HG02852 (cell line): Measurements from ENCODE around the gene KCNIP3.

Source experiments
- ATAC-seq: cut with Tn5 transposase; IDR thresholded peaks from one replicate; pipeline ENCODE4 v1.9.1; 2021; ENCODE audit warnings: mild to moderate bottlenecking, moderate library complexity; ENCODE audit not compliant: unreplicated experiment

KCNIP3 gene

DNA sequence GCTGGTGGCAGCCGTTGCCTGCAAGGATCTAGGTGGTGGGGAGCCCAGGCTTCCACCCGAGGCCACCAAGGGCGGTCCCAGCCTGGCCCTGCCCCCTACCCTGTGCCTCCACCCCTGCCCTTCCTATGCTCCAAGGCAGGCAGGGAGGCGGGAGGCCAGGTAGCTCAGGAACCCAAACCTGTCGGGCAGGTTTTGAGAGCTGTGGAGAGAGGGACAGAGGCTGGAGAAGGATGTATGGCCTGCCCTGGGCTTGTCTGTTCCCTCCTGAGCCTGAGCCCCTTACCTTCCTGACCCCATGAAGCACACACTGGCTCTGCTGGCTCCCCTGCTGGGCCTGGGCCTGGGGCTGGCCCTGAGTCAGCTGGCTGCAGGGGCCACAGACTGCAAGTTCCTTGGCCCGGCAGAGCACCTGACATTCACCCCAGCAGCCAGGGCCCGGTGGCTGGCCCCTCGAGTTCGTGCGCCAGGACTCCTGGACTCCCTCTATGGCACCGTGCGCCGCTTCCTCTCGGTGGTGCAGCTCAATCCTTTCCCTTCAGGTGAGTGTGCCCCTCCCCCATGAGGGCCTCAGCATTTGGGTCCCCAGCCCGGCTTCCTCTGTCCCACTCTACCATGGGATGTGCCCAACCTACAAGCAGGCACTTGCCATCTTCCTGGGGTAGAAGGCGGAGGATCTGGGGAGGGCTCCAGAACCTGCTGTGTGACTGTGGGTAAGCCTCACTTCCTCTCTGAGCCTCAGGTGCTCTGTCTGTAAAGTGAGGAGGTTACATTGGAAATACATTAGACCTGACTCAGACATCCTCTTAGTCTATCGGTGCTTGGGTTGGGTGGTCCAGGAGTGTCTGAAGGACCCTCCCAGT lies 22.6 kb upstream of the KCNIP3 start, which contains the start of gene PROM2:
Gene PROM2, plus strand, starts transcription at position 159 of the 860 bp plus-strand sequence. Its CDS starts 137 bp downstream, at position 296.
- no peak for ATAC-seq

DNA sequence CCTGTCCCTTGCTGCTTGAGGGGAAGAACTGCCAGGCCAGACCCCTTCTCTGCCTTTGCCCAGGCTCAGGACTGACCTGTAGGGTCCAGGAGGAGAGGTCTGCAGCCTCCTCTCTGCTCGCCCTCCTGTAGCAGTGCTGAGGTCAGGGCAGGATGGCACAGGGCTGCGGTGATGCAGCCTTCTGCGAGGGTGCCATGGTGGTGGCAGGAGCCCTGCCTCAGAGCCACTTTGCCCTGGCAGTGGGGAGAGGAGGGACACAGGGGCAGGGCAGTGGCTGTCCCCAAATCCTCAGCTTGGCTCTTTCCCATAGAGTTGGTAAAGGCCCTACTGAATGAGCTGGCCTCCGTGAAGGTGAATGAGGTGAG lies 22.0 kb upstream of the KCNIP3 start:
- no peak for ATAC-seq

DNA sequence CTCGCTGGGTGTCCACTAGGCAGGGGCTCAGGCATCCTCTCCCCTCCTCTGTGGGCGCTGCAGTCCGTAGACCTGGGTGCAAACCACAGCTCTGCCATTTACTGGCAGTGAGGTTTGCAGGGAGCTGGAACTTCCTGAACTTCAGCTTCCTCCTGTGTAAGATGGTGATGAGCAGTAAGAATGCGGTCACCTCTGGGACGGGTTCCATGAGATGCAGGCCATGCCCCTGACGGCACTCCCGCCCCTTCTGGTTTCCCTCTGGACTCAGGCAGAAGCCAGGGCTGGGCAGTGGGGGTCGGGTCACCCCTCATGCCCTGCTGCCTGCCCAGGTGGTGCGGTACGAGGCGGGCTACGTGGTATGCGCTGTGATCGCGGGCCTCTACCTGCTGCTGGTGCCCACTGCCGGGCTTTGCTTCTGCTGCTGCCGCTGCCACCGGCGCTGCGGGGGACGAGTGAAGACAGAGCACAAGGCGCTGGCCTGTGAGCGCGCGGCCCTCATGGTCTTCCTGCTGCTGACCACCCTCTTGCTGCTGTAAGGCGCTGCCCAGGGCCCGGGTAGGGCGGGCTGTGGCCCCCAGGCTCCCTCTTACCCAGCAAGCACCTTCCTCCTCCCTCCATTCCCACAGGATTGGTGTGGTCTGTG lies 21.4 kb upstream of the KCNIP3 start:
- no peak for ATAC-seq

DNA sequence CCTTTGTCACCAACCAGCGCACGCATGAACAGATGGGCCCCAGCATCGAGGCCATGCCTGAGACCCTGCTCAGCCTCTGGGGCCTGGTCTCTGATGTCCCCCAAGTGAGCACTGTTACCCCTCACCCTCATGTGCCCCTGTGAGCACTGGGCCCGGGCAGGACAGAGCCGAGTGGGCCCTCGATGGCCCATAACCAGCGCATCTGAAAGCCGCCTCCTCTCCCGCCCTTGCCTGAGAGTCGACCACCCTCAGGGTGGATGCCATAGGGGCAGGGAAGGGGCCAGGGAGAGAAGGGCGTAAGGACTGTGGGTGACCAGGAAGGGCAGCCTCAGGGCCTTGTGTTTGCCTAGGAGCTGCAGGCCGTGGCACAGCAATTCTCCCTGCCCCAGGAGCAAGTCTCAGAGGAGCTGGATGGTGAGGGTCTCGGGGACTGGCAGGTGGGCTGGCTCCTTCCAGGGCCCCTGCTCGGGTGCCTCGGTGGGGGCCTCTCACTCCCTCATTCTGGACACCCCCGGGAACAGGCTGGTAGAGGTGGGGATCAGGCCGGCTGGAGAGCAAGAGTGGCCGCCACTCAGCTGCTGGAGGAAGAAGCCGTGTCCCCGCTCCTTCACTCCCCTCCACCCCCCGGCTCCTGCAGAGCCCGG lies 20.8 kb upstream of the KCNIP3 start:
- ATAC-seq: no peak

DNA sequence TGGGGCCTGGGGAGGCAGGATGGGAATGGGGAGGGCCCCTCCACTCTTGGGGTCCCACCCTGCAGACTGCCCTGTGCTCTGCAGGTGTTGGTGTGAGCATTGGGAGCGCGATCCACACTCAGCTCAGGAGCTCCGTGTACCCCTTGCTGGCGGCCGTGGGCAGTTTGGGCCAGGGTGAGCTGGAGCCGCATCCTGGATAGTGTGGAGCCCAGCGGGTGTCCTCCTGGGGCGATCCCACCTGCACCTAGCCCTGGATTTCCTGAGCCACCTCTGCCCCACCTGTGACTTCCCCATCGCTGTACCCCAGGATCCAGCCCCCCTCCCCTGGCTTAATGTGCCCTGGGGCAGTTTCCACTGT lies 20.3 kb upstream of the KCNIP3 start:
- ATAC-seq: no peak

DNA sequence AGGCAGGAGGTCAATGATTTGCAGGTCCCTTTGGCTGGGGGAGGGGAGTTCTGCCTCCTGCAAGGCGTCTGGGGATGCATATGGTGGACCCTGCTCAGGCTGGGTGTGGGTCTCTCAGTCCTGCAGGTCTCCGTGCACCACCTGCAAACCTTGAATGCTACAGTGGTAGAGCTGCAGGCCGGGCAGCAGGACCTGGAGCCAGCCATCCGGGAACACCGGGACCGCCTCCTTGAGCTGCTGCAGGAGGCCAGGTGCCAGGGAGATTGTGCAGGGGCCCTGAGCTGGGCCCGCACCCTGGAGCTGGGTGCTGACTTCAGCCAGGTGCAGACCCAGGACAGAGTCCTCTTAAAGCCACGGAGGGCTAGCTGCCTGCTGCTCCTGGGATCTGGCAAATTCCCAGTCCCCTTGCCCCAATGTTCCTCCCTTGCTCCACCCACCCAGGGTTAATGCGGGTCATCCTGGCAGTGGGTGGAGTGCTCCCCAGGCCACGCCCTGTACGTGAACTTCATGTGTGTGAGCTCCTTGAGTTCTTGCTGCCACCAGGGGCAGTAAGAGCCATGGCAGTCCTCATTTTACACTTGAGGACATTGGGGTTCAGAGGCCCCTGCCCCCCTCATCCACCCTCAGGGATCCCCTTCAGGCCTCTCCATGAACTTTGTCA lies 19.8 kb upstream of the KCNIP3 start:
- no peak for ATAC-seq

DNA sequence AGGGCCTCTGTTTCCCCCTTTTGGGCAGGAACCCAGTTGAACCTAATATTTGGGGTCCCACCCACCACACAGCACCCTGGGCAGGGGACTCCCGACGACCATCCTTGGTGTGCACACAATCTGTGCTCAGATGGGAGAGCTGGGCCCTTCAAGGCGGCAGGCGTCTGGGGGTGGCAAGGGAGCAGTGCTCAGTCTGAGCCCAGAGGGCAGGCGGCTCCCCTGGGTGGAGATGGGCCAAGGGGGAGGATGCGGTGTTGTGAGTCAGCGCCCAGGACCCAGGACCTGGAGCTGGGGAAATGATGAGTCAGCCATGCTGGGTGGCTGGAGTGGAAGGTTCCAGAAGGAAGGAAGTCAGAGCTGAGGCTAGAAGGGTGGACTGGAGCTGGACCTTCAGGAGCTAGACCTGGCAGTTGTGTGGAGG lies 19.1 kb upstream of the KCNIP3 start:
- no peak for ATAC-seq

DNA sequence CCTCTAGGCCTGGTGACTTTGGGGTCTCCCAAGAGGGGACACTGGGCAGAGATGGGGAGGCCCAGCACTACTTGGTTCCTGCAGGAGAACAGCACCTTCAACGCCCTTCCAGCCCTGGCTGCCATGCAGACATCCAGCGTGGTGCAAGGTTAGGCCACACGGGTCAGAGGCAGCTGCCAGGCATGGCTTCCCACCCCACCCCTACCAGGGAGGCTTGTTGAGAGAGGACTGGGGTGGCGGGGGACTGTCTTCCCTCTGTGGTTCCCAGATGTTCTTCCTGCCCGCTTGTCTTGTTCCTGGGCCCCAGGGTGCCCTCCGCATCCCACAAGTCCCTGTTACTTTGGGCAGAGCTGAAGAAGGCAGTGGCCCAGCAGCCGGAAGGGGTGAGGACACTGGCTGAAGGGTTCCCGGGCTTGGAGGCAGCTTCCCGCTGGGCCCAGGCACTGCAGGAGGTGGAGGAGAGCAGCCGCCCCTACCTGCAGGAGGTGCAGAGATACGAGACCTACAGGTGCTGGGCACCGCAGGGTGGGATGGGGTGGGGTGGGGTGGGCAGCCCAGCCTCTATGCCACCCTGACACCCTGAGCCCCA lies 18.4 kb upstream of the KCNIP3 start:
- no peak for ATAC-seq

DNA sequence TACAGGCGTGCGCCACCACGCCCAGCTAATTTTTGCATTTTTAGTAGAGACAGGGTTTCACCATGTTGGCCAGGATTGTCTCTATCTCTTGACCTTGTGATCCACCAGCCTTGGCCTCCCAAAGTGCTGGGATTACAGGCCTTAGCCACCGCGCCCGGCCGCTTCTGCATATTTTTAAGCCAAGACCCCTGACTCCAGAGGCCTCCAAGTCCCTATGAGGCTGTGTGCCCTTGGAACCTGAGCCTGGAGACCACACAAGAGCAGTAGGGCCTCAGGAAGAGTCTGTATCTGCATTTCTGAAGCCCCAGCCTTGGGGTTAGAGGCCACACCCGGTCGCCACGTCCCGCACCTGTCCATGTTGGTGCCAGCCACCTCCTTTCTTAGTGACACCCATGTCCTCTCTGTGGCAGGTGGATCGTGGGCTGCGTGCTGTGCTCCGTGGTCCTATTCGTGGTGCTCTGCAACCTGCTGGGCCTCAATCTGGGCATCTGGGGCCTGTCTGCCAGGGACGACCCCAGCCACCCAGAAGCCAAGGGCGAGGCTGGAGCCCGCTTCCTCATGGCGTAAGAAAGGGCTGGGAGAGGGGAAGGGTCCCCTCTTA lies 17.6 kb upstream of the KCNIP3 start:
- ATAC-seq: no peak

DNA sequence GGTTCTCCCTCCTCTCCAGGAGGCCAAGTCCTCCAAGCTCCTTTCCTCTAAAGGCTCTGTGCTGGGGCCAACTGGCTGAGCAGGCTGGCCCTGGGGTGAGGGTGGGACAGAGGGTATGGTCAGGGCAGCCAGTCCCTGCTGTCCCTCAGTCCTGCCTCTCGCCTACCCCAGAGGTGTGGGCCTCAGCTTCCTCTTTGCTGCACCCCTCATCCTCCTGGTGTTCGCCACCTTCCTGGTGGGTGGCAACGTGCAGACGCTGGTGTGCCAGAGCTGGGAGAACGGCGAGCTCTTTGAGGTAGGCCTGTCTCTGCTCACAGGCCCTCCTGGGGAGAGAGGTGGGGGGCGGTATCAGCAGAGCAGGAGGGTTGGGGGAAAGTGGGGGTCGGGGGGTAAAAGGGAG lies 16.1 kb upstream of the KCNIP3 start:
- ATAC-seq: no peak

DNA sequence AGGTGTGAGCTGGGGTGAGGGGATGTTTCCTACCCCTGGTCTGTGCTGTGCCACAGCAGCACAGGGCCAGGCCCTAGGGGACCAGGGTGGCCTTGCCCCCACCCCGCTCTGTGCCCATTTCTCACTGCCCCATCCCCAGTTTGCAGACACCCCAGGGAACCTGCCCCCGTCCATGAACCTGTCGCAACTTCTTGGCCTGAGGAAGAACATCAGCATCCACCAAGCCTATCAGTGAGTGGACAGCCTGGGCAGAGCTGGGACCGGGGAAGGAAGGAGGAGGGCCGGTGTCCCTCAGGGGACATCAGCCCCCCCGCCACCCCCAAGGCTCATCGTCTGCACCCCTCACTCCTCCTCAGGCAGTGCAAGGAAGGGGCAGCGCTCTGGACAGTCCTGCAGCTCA lies 15.4 kb upstream of the KCNIP3 start:
- no peak for ATAC-seq

DNA sequence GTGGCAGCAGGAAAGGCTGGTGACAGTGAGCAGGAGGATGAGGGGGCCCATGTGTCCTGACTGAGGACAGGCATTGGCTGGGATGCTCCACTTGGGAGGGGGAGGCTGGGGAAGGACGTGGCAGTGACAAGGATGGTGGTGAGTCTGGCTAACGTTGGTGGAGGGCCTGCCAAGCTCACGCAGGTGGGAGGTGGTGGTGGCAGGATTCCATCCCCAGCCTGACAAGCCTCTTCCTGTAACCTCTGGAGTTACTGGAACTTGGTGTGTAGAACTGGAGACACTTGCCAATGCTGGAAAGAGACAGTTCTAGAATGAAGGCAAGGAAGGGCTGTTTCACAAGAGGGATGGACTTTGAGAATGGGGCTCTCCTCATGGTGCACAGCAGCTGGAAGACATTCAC lies 14.7 kb upstream of the KCNIP3 start:
- ATAC-seq: no peak

DNA sequence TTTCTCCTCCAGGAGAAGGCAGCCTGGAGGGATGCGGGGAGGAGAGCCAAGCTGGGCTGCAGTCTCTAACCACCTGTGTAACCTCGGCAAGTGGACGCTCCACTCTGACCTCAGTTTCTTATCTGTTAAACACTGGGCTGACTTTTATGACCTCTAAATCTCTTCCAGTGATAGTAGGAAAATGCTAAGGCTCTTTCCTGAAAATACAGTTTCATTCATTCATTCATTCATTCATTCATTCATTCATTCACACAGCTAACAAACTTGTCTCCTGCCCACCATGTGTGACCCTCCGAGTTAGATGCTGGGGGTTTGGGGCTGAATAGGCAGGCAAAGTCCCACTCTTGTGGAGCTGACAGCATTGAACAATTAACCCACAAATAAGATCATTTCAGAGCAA lies 13.6 kb upstream of the KCNIP3 start:
- no peak for ATAC-seq

DNA sequence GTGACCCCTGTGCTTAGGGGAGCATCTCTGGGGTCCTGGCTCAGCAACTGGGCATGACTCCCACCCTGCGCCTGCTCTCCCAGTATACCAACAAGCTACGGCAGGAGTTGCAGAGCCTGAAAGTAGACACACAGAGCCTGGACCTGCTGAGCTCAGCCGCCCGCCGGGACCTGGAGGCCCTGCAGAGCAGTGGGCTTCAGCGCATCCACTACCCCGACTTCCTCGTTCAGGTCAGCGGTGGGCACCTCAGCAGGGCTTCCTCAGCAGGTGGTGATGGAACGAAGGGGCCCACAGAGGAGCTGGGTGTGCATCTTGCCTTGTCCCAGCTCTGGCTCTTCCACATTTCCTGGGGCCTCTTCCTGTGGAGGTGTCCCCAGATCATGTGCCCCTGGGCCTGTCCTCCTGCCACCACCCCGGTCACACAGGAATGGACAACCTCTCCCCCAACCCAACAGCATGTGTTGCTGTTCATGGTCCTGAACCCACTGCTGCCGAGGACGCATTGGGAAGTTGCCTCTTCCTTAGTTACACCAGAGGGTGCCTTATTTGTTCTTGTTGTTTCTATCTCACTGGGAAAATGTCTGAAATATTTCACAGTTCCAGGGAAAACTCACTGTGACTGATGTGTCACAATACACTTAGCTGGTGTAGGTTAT lies 12.1 kb upstream of the KCNIP3 start:
- no peak for ATAC-seq

DNA sequence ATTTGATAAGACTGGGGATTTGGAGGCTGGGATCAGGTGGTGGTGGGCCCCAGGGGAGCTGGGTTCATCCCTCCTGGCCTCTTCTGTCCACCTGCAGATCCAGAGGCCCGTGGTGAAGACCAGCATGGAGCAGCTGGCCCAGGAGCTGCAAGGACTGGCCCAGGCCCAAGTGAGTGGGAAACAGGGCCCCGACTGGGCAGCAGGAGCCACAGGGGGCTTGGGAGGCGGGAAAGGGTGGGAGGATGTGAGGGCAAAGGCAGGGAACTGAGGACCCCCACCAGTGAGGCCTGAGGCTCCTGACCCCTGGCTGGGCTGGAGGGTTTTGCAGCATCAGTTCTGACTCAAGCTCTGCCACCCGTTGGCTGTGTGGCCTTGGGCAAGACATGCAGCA lies 11.6 kb upstream of the KCNIP3 start:
- no peak for ATAC-seq

DNA sequence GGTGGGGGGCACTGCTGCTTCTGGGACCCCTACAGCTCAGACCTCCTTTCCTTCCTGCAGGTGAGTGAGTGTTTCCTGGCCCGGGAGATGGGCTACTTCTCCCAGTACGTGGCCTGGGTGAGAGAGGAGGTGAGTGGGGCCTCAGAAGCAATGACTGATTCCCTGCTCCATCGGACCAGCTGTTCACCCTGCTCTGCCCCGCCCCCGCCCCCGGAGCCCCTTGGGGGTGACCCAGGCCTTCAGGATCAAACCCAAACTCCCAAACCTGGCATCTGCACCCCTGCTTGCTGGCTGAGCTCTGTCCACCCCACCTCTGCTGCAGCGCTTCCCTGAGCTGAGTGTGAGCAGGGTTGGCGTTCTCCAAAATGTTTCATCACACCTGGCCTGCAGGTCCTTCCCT lies 9.8 kb upstream of the KCNIP3 start:
- ATAC-seq: no peak

DNA sequence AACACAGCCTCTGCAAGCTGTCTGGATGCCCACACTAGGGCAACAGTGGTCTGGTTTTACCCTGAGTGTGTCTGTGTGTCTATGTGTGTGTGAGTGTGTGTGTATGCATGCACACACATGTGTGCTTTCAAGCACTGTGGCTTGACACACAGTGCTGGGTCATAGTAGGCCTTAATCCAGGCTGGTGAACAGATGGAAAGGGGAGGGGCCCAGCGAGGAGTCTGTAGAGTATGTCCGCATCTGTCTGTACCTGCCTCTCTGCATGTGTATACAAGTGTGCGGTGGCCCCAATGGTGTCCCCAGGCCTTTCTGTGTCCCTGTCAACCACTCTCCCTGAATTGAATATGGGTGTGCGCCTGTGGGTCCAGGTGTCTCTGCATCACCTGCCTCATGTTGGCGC lies 9.3 kb upstream of the KCNIP3 start:
- ATAC-seq: no peak

DNA sequence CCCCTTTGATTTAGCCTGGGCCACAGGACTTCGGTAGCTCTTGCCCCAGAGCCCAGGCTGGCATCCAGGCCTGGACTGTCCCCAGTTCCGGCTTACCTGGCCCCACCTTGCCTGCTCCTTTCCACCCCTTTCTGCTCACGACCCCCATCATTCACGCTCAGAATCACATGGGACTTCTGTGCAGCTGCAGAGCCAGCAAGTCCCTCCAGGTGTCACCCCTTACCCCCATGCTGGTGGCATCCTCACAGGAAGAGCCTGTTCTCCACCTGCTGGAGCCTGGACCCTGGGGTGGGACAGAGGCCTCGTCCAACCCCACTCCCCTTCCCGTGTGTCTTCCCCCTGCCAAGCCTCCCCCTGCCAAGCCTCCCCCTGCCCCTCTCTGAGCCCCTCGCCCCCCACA lies 7.9 kb upstream of the KCNIP3 start:
- no peak for ATAC-seq

DNA sequence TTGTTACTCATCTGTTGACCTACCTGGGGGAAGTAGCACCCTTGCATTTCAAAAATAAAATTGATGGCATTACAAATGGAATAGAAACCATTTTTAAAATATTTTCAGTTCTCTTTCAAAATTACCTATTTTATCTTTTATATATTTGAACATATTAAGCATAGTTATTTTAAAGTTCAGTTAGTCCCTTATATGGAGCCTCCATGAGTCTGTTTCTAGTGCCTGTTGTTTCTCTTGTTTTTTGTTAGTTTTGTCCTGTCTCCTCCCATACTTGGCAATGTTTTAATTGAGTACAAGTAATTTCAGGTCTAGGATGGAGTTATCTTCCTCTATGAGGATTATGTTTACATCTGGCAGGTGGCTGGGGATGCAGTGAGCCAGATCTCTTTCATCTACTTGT lies 5.9 kb upstream of the KCNIP3 start:
- no peak for ATAC-seq

DNA sequence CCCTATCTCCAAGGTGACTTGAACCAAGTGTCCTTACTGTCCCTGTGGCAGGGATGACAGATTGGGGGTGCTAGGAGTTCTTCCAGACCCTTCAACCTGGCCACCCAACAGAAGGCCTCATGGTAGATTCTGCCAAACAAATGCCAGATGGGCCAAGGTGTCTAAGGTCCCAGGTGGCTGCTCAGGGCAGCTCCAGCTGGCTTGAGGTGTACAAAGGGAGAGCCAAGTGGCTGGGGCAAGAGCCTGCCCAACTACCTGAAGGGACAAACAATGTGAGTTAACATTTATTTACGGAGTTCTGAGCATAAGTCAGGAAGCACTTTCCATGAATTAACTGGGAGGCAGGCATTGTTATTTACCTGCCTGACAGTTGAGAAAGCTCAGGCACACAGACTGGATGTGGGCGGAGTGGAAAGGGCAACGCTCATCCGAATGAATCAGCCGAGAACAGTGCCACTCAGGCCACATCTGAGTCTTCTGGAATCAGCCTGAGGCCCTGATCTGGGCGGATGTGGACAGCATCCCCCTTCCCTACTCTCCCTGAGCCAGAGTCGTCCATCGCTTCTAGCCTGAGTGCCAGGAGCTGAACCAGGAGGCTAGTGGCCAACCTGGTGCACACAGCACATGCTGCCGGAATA lies 4.4 kb upstream of the KCNIP3 start:
- ATAC-seq: no peak
